HG03558 (cell line): ENCODE measurements around the gene TCEA3.

Experiments
- ATAC-seq: cut with Tn5 transposase; IDR thresholded peaks from one replicate; pipeline ENCODE4 v1.9.1; 2021; ENCODE audit warnings: moderate number of reproducible peaks; ENCODE audit not compliant: unreplicated experiment; ENCODE audit errors: extremely low read depth

The TCEA3 gene

DNA sequence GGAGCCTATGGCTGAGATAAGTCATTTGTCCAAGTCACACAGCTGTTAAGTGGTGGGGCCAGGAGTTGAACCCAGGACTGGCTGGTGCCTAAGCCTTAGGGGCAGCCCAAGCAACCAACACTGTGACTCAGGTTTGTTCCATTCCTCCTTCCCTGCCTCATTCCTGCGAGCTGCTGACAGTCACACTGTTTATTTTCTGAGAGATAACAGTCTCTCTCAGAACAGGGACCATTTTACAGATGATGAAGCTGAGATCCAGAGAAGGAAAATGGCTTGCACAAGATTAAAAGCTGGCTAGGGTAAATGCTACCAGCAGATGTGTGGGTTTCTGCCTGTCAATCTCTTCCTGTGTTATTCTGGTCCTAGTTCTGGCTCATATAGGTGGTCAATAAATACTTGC is 24.3 kb upstream of the TCEA3 start:
- ATAC-seq: no peak

DNA sequence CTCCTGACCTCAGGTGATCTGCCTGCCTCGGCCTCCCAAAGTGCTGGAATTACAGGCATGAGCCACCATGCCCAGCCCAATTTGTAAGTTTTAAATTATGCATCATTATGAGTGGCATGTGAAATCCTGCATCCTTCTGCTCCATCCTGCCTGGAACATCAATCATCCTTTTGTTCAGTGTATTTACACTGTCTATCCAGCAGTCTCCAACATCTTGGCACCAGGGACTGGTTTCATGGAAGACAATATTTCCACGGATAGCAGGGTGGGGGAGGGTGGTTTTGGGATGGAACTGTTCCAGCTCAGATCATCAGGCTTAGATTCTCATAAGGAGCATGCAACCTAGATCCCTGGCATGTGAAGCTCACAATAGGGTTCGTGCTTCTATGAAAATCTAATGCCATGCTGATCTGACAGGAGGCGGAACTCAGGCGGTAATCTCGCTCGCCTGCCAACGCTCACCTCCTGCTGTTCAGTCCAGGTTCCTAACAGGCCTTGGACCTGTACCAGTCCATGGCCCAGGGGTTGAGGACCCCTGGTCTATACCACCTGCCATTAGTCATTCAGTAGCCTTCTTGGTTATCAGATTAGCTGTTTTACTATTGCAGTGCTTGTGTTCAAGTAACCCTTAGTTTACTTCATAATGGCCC is 22.2 kb upstream of the TCEA3 start:
- no peak for ATAC-seq

DNA sequence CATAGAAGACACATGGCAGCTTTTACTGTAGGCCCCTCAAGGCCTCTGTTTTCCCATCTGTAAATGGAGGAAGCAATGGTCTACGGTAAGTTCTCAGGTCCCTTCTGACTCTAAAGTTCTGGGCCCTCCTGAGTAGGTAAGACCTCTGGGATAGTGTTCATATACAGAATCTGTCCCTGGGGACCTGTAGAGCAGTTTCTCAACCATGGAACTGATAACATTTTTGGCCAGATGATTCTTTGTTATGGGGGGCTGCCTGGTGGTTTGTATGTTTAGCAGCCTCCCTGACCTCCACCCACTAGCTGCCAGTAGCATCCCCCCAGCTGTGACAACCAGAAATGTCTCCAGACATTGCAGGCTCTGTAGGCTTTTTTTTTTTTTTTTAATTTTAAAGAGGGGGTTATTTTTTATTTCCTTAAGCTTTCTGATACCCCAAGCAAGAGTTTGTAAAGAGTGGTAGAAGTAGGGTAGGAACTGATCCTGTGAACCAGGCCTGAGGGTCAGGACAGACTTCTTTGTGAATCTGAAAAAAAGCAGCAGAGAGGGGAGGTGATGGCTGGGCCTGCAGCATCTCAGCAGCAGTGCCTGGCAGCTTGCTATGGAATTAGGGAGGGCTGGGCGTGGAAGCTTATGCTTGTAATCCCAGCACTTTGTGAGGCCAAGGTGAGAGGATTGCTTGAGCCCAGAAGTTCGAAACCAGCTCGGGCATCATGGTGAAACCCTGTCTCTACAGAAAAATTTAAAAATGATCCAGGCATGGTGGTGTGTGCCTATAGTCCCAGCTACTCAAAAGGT is 20.2 kb upstream of the TCEA3 start:
- no peak for ATAC-seq

DNA sequence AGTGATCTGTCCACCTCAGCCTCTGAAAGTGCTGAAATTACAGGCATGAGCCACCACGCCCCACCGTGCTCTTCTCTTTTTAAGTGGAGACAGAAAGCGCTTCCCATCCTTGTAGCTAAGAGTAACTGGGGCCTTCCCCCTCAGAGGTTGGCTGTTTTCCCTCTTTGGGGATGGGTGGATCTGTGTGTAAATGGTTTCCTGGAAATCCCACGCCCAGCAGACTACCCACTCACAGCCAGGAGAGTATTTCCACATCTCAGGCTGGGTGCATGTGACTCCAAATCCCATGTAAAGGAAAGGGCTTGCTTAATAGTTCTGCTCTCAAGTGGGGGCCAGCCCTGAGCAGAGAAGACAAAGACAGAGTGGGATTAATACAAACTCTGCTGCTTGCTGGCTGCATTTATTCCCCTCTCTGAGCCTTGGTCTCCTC is 19.6 kb upstream of the TCEA3 start:
- no peak for ATAC-seq

DNA sequence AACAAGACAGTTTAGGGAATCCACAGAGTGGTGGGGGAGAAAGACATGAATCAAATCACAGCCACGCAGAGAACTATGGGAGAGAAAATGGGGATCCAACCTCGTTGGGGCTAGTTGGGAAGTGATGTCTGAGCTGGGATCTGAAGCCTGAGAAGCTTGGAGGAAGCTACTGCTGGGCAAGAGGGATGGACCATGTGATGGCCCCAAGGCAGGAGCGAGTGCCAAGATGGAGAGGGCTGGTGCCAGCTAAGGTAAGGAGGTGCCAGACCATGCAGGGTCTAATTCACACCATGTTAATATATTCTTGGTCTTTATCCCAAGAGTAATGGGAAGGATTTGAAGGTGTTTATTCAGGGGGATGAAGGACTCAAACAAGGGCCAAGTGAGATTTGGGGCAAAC is 18.2 kb upstream of the TCEA3 start:
- ATAC-seq: no peak

DNA sequence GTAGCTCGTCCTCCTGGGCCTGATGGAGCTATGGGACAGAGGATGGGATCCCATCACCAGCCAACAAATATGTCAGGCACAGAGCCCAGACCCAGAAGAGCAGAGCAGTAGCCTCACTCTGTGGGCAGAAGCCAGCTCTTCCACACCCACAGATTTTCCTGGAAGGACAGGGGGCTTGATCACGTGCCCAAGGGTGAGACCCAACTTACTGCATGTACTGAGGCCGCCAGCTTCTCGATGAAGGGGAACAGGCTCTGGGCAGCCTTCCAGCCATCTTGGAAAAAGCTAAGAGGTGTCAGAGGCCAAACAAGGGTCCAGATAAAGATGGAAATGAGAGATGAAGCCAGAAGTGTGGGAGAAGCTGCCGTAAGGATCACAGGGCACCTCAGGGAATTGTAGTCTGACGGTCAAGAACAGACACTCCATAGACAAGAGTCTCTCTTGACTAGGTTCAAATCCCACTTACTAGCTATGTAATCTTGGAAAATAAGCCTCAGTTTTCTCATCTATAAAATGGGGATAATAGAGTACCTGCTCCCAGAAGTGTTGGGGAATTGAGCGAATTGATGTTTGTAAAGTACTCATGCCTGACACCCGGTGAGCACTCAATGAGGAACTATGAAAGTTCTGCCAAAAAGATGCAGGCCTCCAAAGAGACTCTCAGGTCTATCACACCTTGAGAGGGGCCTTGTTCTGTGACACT is 17.0 kb upstream of the TCEA3 start:
- ATAC-seq: no peak

DNA sequence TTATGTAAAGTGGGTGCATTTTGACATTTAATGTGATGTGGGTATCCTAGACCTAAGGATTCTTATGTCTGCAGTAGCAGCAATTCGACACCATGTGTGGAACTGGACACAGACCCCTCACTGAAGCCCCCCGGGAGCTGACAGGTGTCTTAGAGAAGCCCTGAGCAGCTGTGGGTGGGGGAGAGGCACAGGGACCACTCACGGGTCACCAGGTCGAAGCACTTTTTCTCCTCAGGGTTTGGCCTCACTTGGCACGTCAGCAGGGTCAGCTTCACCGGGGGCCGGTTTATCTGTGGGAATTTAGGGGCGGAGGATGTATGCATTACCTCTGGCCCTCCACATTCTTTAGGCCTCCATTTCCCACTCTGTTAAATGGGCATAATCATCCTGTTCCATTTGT is 14.0 kb upstream of the TCEA3 start:
- no peak for ATAC-seq

DNA sequence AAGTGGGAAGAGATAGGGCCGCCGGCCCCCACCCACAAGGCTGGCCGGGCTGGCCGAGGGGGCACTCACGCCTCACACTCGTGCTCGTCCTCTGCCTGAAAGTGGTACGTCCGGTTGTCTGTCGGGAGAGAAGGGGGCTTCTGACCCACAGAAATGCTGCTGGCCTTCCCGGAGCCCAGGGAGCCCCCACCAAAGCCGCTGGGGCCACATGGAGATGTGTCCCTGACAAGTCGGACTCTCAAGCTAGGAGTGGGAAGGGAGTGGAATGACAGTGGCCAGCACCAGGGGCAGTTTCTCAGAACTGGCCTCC is 12.8 kb upstream of the TCEA3 start:
- no peak for ATAC-seq

DNA sequence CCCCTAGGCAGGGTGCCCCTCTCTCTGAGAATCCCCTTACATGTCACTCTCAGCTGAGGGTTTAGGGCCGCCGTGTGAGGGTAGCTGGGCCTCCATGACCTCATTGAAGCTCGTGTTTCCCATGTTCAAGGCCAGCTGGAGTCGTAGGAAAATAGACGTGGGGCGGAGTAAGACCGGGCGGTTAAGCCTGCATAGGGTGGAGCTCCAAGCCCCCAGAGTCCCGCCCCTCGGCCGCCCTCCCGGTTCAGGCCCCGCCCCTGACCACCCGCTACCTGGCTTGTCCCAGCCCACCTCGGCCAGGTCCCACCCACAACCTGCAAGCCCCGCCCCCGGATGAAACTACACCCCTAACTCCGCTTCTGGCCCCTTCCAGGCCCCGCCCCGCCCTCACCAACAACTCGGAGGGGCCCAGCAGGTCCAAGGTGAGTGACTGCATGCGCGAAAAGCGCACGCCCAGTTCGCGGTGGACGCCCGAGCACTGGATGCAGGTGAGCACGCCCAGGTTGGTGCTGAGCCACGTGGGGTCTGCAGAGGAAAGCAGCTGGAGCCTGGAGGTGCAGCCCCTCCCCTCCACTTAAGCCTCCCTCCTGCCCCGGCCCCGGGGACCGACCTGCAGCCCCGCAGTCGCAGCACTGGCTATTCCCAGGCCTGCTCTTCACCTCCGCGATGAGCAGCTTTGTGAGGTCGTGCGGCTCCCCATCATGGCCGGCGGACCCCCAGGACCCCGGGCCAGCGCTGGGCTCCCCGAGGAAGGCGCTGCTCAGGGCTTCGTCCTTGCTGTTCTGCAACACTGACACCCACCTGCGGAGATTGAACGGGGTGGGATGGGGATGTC is 12.2 kb upstream of the TCEA3 start:
- ATAC-seq: no peak

DNA sequence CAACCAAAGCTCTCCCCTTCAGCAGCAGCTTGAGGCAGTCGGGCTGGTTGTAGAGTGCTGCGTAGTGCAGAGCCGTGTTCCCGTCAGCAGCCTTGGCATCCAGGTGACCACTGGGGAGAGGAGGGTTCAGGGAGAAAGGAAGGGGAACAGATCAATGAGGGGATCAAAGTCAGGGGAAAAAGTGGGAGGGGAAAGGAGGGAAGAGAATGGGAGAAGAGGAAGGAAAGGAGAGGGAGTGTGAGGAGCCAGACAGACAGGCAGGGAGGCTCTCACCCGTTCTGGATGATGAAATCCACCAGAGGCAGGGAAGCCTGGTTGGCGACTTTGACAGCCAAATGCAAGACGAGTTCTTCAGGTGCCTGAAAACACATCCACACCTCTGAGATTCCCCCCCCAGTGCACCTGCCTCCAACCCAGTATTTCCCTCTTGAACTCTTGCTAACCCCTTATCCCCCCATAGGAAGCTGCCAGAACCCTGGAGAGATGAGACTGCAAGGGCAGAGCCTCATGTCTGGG is 9.8 kb upstream of the TCEA3 start:
- no peak for ATAC-seq

DNA sequence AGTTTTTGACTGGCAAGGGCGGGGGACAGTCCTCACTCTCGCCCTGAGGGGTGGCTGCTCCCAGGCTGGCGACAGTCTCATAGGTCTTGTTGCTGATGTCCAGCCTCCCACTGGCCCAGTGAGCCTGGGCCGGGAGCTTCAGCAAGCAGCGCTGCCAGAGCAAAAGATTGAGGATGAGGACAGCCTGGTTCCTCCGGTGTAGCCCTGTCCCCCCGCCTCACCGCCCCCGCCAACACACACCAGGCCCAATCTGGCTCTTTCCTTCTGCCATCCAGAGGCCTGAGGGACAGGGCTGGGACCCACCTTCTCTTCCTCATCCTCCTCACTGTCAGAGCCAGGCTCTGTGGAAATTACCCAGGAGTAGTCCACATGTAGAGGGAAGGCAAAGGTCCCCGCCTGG is 8.6 kb upstream of the TCEA3 start:
- no peak for ATAC-seq

DNA sequence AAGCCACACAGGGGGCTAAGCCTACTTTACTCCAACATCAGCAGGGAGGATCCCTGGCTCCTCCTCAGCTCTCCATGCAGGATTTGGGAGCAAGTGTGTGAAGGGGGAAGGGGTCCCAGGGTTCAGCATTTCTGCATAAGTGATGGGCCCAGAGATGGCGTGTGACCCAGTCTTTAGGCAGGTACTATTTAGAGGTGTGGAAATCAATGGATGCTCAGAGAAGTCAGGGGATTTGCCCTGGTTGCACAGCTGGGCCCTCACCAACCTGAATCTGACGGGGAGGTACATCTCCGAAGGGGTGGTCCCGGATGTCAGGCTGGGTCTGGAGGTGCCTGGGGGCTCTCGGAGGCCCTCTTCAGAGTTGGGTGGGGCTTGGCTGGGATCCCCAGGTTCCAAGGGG is 6.9 kb upstream of the TCEA3 start:
- no peak for ATAC-seq

DNA sequence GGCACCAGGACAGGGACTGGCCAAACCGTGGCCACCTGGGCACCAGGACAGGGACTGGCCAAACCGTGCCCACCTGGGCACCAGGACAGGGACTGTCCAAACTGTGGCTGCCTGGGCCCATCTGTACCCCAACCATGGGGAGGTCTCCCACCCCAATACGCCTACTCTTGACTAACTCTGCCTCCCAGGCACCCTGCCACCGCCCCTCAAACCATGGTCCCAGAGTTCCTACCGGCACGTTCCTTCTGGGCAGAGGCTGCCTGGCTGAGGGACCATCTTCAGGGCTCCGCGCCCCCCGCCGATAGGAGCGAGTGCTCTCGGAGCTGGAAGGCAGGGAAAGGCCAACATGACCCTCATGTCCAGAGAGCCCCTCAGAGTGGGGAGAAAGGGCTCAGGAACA is 6.3 kb upstream of the TCEA3 start:
- ATAC-seq: no peak

DNA sequence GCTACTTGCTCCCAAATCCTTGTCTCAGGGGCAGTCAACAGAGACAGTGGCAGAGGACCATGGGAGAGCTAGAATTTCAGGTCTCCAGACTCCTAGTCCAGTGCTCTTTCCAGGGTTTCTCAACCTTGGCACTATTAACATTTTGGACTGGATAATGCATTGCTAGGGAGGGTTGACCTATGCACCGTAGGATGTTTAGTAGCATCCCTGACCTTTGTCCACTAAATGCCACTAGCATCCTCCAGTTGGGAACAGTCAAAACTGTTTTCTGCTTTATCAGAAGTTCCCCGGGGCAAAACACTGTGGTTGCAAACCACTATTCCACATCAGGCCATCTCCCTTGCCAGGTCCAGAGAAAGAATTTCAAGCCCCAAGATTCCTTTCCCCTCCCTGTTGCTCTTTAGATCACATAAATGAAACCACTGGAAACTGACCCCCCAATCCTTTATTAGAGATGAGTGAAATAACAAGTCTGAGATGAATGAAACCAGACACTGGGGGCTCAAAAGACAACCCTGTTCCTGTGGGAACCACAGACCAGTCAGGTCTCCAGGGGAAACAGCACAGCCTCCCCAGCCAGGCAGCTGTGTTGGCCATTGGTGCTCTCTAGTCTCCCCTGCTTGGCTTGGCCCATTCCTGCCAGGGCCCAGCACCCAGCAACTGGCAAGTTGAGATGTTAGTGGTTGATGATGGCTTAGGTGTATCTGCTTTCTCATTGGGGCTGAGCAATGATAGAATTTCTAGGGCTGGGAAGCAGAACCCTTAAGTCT is 3.8 kb upstream of the TCEA3 start:
- no peak for ATAC-seq

DNA sequence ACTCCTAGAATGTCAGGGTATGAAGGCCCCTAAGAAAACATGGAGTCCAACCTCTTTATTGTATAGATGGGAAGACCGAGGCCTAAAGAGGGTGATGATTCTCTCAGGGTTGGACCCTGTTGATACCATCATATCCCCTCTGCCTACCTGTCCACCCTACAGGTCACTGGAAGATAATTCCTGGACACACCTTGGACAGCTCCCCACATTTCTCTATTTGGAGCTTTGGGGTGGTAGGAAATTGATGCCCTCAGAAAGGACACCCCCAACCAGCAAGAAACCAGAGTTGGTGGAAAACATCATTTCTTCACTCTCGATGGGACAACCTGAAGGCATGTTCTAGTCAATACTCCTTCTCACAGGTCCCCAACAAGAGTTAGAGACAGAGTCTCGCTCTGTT is 3.0 kb upstream of the TCEA3 start:
- no peak for ATAC-seq

DNA sequence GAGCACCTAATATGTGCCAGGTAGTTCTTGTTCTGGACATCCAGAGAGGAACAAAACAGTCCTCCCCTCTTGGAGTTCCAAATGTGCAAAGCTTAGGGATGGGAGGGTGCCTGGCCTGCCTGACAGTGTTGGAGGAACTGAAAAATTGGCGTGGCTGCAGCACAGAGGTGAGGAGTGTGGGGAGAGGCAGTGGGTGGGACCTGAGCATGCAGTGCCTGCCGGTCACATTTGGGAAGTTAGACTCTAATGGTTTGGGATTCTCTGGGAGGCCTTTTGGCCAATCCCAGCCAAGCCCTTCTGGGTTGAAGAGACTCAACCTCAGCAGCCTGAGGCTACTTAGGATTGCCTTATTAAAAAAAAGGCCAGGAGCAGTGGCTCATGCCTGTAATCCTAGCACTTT is 2.3 kb upstream of the TCEA3 start:
- no peak for ATAC-seq

DNA sequence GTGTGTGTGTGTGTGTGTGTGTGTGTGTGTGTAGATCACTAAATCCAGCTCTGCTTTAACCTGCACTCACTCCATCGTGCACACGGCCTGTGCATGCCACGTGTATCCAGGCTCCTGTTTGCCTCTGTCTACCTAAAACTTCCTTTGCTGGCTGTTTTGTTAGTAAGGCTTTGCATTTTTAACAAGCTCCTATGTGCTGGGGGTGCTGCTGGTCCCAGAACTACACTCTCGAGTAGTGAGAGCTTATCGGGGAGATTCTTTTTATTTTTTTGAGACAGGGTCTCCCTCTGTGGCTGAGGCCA is 596 bp upstream of the TCEA3 start:
- no peak for ATAC-seq

DNA sequence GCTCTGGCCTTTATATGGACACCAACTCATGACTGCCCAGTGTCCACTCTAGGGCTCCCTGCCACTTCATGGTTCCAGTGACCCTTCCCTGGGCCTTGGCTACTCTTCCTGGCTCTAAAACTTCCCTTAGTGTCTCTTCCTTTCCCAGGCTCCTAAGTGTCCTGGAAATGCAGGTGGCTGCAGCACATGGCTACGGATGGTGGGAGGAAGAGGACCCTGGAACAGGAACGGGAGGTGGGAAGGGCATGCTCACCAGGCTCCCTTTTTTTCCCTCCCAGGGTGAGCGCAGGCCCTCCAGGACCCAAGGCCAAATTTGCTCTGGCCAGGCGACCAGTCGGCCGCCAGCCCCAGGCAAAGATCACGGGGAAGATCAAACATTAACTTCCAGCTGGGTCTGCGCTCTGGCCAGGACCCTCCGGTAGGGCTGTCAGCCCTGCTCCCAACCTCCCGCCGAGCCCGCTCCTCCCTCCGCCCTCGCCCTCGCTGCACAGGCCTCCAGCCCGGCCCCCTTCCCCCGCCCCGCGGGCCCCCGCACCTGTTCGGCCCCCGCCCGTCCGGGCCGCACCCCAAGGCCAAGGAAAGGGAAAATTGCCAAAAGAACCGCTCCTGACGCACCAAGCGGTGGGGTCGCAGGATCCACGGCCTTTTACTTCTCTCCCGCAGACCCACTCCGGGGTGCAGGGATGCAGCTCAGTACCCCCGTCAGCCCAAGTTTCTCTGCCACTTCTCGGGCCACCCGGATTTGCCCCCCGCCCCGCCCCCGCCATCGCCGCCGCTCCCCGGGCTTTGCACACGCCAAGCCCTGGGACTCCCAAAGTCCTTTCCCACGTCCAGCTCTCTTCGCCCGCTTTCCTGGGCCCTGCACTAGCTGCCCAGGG is 894 bp downstream of the TCEA3 start:
- ATAC-seq: no peak

DNA sequence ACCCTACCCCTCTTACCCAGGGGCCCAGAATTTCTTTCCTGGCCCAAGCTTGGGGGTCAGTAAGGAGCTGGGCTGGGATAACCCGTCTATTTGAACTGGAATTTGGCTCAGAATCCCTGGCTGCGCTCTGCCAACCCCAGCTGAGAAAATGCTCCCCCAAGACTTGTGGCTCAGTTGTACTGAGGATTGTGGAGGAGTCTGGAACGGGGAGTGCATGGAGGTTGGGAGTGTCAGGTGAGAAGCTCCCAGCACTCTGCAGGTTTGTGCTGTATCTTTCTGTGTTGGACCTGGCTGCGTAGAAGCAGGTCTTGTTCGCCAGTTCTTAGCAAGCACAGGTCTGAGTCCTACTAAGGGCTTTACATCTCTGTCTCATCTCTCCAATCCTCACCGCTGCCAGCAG is 1.6 kb downstream of the TCEA3 start:
- ATAC-seq: no peak
